Small intestine (tissue), 16 donors: ENCODE measurements around the gene PCDHGA3. TPM values are rescaled to one million over a fixed set of nuclear protein-coding genes. Genes with fewer than 3 reads are reported as not detected.
"Not testable (repeated sequence)": the region's sequence is repeated elsewhere in the genome, so short reads cannot be mapped to it uniquely, and the experiment has no call there.

ENCODE experiments used
- DNase-seq, 2 donors: peaks; one replicate each; pipeline versions ENCODE4 v3.0.0 to v3.0.0-alpha.2; 2013
- FAIRE-seq: peaks from 2 replicates; lab custom pipeline; 2012; peaks lifted over from hg19 to GRCh38; lab: Jason Lieb, UNC
- H3K27ac ChIP-seq, 3 donors: one replicate each; pipeline ENCODE4 v1.5.1; 2013; ENCODE audit warnings: low read length in 2 of 3, mild to moderate bottlenecking in 2 of 3, control low read depth in 1 of 3, inconsistent platforms in 1 of 3, low read depth in 1 of 3, moderate library complexity in 1 of 3
- H3K27me3 ChIP-seq, 3 donors: one replicate each; pipeline ENCODE4 v1.6.1; 2013; ENCODE audit warnings: low read length in 3 of 3, inconsistent platforms in 1 of 3; ENCODE audit not compliant: control insufficient read depth in 3 of 3, insufficient read depth in 3 of 3
- H3K36me3 ChIP-seq, 3 donors: one replicate each; pipeline ENCODE4 v1.6.1; 2013; ENCODE audit warnings: low read length in 3 of 3, inconsistent platforms in 1 of 3, low read depth in 1 of 3, mild to moderate bottlenecking in 1 of 3, moderate library complexity in 1 of 3; ENCODE audit not compliant: control insufficient read depth in 3 of 3, insufficient read depth in 2 of 3
- H3K4me1 ChIP-seq, 3 donors: one replicate each; pipeline ENCODE4 v1.6.1; 2013; ENCODE audit warnings: low read length in 2 of 3, inconsistent platforms in 1 of 3, low read depth in 1 of 3, mild to moderate bottlenecking in 1 of 3, moderate library complexity in 1 of 3; ENCODE audit not compliant: control insufficient read depth in 3 of 3, insufficient read depth in 2 of 3
- H3K4me3 ChIP-seq, 3 donors: one replicate each; pipeline ENCODE4 v1.5.1; 2013; ENCODE audit warnings: low read length in 3 of 3, control low read depth in 1 of 3, inconsistent platforms in 1 of 3, low read depth in 1 of 3, mild to moderate bottlenecking in 1 of 3, moderate library complexity in 1 of 3
- H3K9me3 ChIP-seq, 2 donors: one replicate each; pipeline ENCODE4 v1.6.1; 2013; ENCODE audit warnings: low read depth in 1 of 2, low read length in 1 of 2; ENCODE audit not compliant: control insufficient read depth in 2 of 2, insufficient read depth in 1 of 2
- WGBS, 3 donors: extraction: QIAGEN DNeasy Blood & Tissue Kit; methylation state at CpG; one replicate each; pipeline ENCODE4 v1.1.7; 2013; 5-methylcytosine and 5-hydroxymethylcytosine counted together
- long read RNA-seq, 10 donors: transcript quantifications; one replicate each; lab custom pipeline, GENCODE V29; 2026
- polyA plus RNA-seq, 4 donors: library from polyadenylated mRNA; stranded (reverse) in 3 of 4; unstranded in 1 of 4; fragments of 200-250 nt in 3 of 4; fragments of 120-200 nt in 1 of 4; gene quantifications; one replicate each; pipeline versions ENCODE4 v1.2.1 to v1.2.3, GENCODE V29; 2013
- donor health status: healthy with polysubstance abuse.
- donor health status: control.
- donor health status: control.
- donor health status: Bipolar disorder and iron deficiency.
- donor health status: healthy.

PCDHGA3 gene
- under 1 TPM in 2 of 4 donors, not detected in 2; 0.24 to 0.49 TPM for polyA plus RNA-seq
- long read RNA-seq, donor 1: 0 reads
- long read RNA-seq, donor 2: 0 reads
- long read RNA-seq, donor 3: 0 reads
- long read RNA-seq, donor 4: 0 reads
- long read RNA-seq, donor 5: 0 reads
- long read RNA-seq, donor 6, partial matches to known transcripts: 0 of 1 reads
- long read RNA-seq, donor 6, other reads (novel, unspliced or antisense): 0 of 1 reads
- long read RNA-seq, donor 7, partial matches to known transcripts: 0 of 2 reads
- long read RNA-seq, donor 7, other reads (novel, unspliced or antisense): 0 of 2 reads
- long read RNA-seq, donor 8: 0 reads
- long read RNA-seq, donor 9: 0 reads
- long read RNA-seq, donor 10, partial matches to known transcripts: 0 of 2 reads
- long read RNA-seq, donor 10, other reads (novel, unspliced or antisense): 0 of 2 reads

- Histone ChIP-seq H3K4me3 (no peak within 1 kb of the TSS), H3K27ac (no peak within 1 kb of the TSS), H3K9me3 (peaks cover 2 to 58% of the 10 kb centered on the region in 2 donors), H3K4me1 (no peaks in the 10 kb centered on the region), H3K36me3 (no peaks in the 10 kb centered on the region), H3K27me3 (peaks cover 0 to 15% (median 12%) of the 10 kb centered on the region in 3 donors)
- DNase-seq (no peak), FAIRE-seq (no peak)
- WGBS, 3 donors: 27 to 38% (median 37%) methylated on average over 9 of the region's 9 CpGs
These were observed at the start of gene PCDHGA3 for GRCh38 chr5:141343242-141343952. TSS of gene PCDHGA3 (plus strand) at chr5:141343829. CDS start at chr5:141344034, 205 bp downstream.

GRCh38 chr5:141298376-141298775, 45.3 kb upstream of the PCDHGA3 start:
- 72 to 87% (median 75%) methylated on average over 4 of the region's 4 CpGs for WGBS, 3 donors
- H3K27ac ChIP-seq: no peak overlapping the region
- H3K27me3 ChIP-seq: no peaks in the 10 kb centered on the region
- H3K4me1 ChIP-seq: no peaks in the 10 kb centered on the region
- no peak for DNase-seq
- FAIRE-seq: no peak
- no peak overlapping the region for H3K4me3 ChIP-seq
- peaks cover 0 to 2% (median 1%) of the 10 kb centered on the region in 3 donors for H3K36me3 ChIP-seq
- peaks cover 4 to 73% of the 10 kb centered on the region in 2 donors for H3K9me3 ChIP-seq

GRCh38 chr5:141303756-141304155, 39.9 kb upstream of the PCDHGA3 start, which contains the start of gene SLC25A2:
TSS of gene SLC25A2 (minus strand) at chr5:141304049. CDS start at chr5:141303865, 184 bp downstream.
- 58 to 85% (median 75%) methylated on average over 34 to 36 of the region's 36 CpGs for WGBS, 3 donors
- H3K4me3 ChIP-seq: no peak within 1 kb of the TSS
- no peaks in the 10 kb centered on the region for H3K4me1 ChIP-seq
- no peaks in the 10 kb centered on the region for H3K27me3 ChIP-seq
- DNase-seq (no peak), FAIRE-seq (no peak)
- peaks cover 10 to 72% of the 10 kb centered on the region in 2 donors for H3K9me3 ChIP-seq
- H3K36me3 ChIP-seq: peaks cover 0 to 8% (median 1%) of the 10 kb centered on the region in 3 donors
- H3K27ac ChIP-seq: no peak within 1 kb of the TSS

- FAIRE-seq: no peak
- WGBS, 3 donors: 96 to 100% (median 98%) methylated on average over 1 of the region's 1 CpG
- peaks cover 15 to 74% of the 10 kb centered on the region in 2 donors for H3K9me3 ChIP-seq
These were observed 37.0 kb upstream of the PCDHGA3 start for GRCh38 chr5:141306630-141307029.

GRCh38 chr5:141313711-141314110, 29.9 kb upstream of the PCDHGA3 start:
- Histone ChIP-seq H3K36me3 (peaks cover 2 to 8% (median 7%) of the 10 kb centered on the region in 3 donors), H3K4me3 (no peak overlapping the region)
- FAIRE-seq: no peak

More at GRCh38 chr5:141306630-141307029, 37.0 kb upstream of the PCDHGA3 start:
- Histone ChIP-seq H3K4me3 (no peak overlapping the region), H3K27ac (no peak overlapping the region), H3K27me3 (no peaks in the 10 kb centered on the region), H3K36me3 (peaks cover 0 to 8% (median 0%) of the 10 kb centered on the region in 3 donors), H3K4me1 (no peaks in the 10 kb centered on the region)
- DNase-seq: no peak

GRCh38 chr5:141316963-141317362, 26.7 kb upstream of the PCDHGA3 start:
- Histone ChIP-seq H3K9me3 (peaks cover 7 to 63% of the 10 kb centered on the region in 2 donors), H3K36me3 (peaks cover 2 to 16% (median 10%) of the 10 kb centered on the region in 3 donors)
- not testable (repeated sequence) for FAIRE-seq, H3K4me1 ChIP-seq, H3K27me3 ChIP-seq, H3K4me3 ChIP-seq, DNase-seq, H3K27ac ChIP-seq
- 84 to 92% (median 91%) methylated on average over 4 of the region's 4 CpGs for WGBS, 3 donors

More at GRCh38 chr5:141313711-141314110, 29.9 kb upstream of the PCDHGA3 start:
- no peaks in the 10 kb centered on the region for H3K27me3 ChIP-seq
- peaks cover 5 to 59% of the 10 kb centered on the region in 2 donors for H3K9me3 ChIP-seq
- no peaks in the 10 kb centered on the region for H3K4me1 ChIP-seq
- DNase-seq: no peak
- no peak overlapping the region for H3K27ac ChIP-seq

- peaks cover 2 to 15% (median 10%) of the 10 kb centered on the region in 3 donors for H3K36me3 ChIP-seq
- no peak overlapping the region for H3K4me3 ChIP-seq
- FAIRE-seq: no peak
- no peaks in the 10 kb centered on the region for H3K27me3 ChIP-seq
- WGBS, 3 donors: 97 to 99% (median 99%) methylated on average over 6 of the region's 6 CpGs
- H3K27ac ChIP-seq: no peak overlapping the region
- peaks cover 0 to 3% (median 2%) of the 10 kb centered on the region in 3 donors for H3K4me1 ChIP-seq
- peaks cover 7 to 54% of the 10 kb centered on the region in 2 donors for H3K9me3 ChIP-seq
- DNase-seq: no peak
These were observed 24.4 kb upstream of the PCDHGA3 start for GRCh38 chr5:141319202-141319601.

- peaks cover 0 to 3% (median 2%) of the 10 kb centered on the region in 3 donors for H3K4me1 ChIP-seq
- peak overlapping the region in 2 of 3 donors; percentile 61 to 88 for H3K4me3 ChIP-seq
- no peaks in the 10 kb centered on the region for H3K27me3 ChIP-seq
- H3K27ac ChIP-seq: peak overlapping the region in 1 of 3 donors; percentile 97
- FAIRE-seq (no peak), DNase-seq (no peak)
- H3K36me3 ChIP-seq: peaks cover 2 to 15% (median 10%) of the 10 kb centered on the region in 3 donors
- 76 to 85% (median 82%) methylated on average over 5 of the region's 5 CpGs for WGBS, 3 donors
- H3K9me3 ChIP-seq: peaks cover 7 to 53% of the 10 kb centered on the region in 2 donors
These were observed 23.9 kb upstream of the PCDHGA3 start for GRCh38 chr5:141319699-141320098.
